Neural cell (in vitro differentiated cells): ENCODE data around the gene GNG2. TPM values are rescaled to one million over a fixed set of nuclear protein-coding genes. Genes with fewer than 3 reads are reported as not detected.
A peak's percentile ranks its signal among the peaks of the same experiment; 100 is the strongest.

Experiments
- H2AFZ ChIP-seq: fragments of 200-600, 300-800 bp; sonication (generic), shearing (Covaris generic); 2 replicates; pipeline ENCODE4 v1.6.0; 2014; ENCODE audit warnings: low read depth, mild to moderate bottlenecking, antibody characterized with exemption, low read length, moderate library complexity
- H3F3A ChIP-seq: fragments of 200-600 bp; shearing (Covaris generic); 2 replicates; pipeline ENCODE4 v1.6.1; 2016; ENCODE audit warnings: mild to moderate bottlenecking, moderate library complexity, mixed read lengths, antibody characterized with exemption, low read length; ENCODE audit not compliant: insufficient read depth, poor library complexity, severe bottlenecking
- H3K27ac ChIP-seq: fragments of 200-600, 300-800 bp; sonication (generic), shearing (Covaris generic); 2 replicates; pipeline ENCODE4 v1.5.1; 2014; ENCODE audit warnings: mild to moderate bottlenecking, low read length, moderate library complexity
- H3K27me3 ChIP-seq: fragments of 300-800, 200-600 bp; sonication (generic), shearing (Covaris generic); 2 replicates; pipeline ENCODE4 v1.6.0; 2014; ENCODE audit warnings: mild to moderate bottlenecking, low read depth, low read length, moderate library complexity; ENCODE audit not compliant: insufficient read depth
- H3K36me3 ChIP-seq: fragments of 300-800, 200-600 bp; sonication (generic), shearing (Covaris generic); 2 replicates; pipeline ENCODE4 v1.5.1; 2014; ENCODE audit warnings: mild to moderate bottlenecking, antibody characterized with exemption, low read length, moderate library complexity; ENCODE audit not compliant: insufficient read depth
- H3K4me2 ChIP-seq: fragments of 300-800, 200-600 bp; sonication (generic), shearing (Covaris generic); 2 replicates; pipeline ENCODE4 v1.6.0; 2014; ENCODE audit warnings: mild to moderate bottlenecking, low read length
- H3K4me3 ChIP-seq: fragments of 300-800, 200-600 bp; sonication (generic), shearing (Covaris generic); 2 replicates; pipeline ENCODE4 v1.5.1; 2014; ENCODE audit warnings: mild to moderate bottlenecking, low read length, moderate library complexity
- H3K79me2 ChIP-seq: fragments of 200-600 bp; shearing (Covaris generic); replicated peaks from 2 replicates; pipeline ENCODE4 v1.6.0; 2014; ENCODE audit warnings: mild to moderate bottlenecking, low read length, moderate library complexity; ENCODE audit not compliant: insufficient read depth
- H3K9ac ChIP-seq: fragments of 300-800, 200-600 bp; sonication (generic), shearing (Covaris generic); 2 replicates; pipeline ENCODE4 v1.6.1; 2016; ENCODE audit warnings: mild to moderate bottlenecking, low read length, mixed read lengths
- H3K9me2 ChIP-seq: fragments of 200-600 bp; shearing (Covaris generic); 2 replicates; pipeline ENCODE4 v1.6.1; 2016; ENCODE audit warnings: mild to moderate bottlenecking, low read length, mixed read lengths; ENCODE audit not compliant: insufficient read depth
- H3K9me3 ChIP-seq: fragments of 200-600, 300-800 bp; sonication (generic), shearing (Covaris generic); 2 replicates; pipeline ENCODE4 v1.6.1; 2016; ENCODE audit warnings: mild to moderate bottlenecking, mixed run types, low read length, moderate library complexity, mixed read lengths
- H4K20me1 ChIP-seq: fragments of 200-600 bp; shearing (Covaris generic); 2 replicates; pipeline ENCODE4 v1.6.1; 2016; ENCODE audit warnings: mild to moderate bottlenecking, mixed run types; ENCODE audit not compliant: insufficient read depth
- CTCF ChIP-seq: fragments of 450-650 bp; IDR thresholded peaks from 2 replicates; pipeline ENCODE4 v1.5.1; 2014; ENCODE audit warnings: antibody characterized with exemption, mild to moderate bottlenecking, moderate library complexity; ENCODE audit not compliant: poor library complexity, severe bottlenecking
- EZH2 ChIP-seq: fragments of 200-600, 300-800 bp; shearing (Covaris generic), sonication (generic); IDR thresholded peaks from 2 replicates; pipeline ENCODE4 v1.6.1; 2014; ENCODE audit warnings: antibody characterized with exemption, low read length, borderline replicate concordance, mild to moderate bottlenecking; ENCODE audit not compliant: insufficient read depth, poor library complexity, severe bottlenecking
- MXI1 ChIP-seq: fragments of 450-650 bp; conservative IDR thresholded peaks from 2 replicates; pipeline ENCODE4 v1.6.1; 2014; ENCODE audit warnings: antibody characterized with exemption, mild to moderate bottlenecking; ENCODE audit not compliant: poor library complexity, severe bottlenecking
- POLR2AphosphoS5 ChIP-seq: IDR thresholded peaks from 2 replicates; pipeline ENCODE4 v1.6.1; 2012
- RAD21 ChIP-seq: fragments of 450-650 bp; conservative IDR thresholded peaks from 2 replicates; pipeline ENCODE4 v1.6.1; 2014; ENCODE audit warnings: antibody characterized with exemption, mild to moderate bottlenecking, moderate library complexity
- SMC3 ChIP-seq: fragments of 450-650 bp; conservative IDR thresholded peaks from 2 replicates; pipeline ENCODE4 v1.6.1; 2014; ENCODE audit warnings: antibody characterized with exemption, mild to moderate bottlenecking, moderate library complexity; ENCODE audit not compliant: poor library complexity
- TAF1 ChIP-seq: IDR thresholded peaks from 2 replicates; pipeline ENCODE4 v1.6.1; 2012; ENCODE audit warnings: low read depth
- polyA plus RNA-seq: library from polyadenylated mRNA; depleted of rRNA; stranded (reverse); fragments of >200 nt; gene quantifications from 2 replicates; pipeline ENCODE4 v1.2.3, GENCODE V29; 2014
- TF ChIP-seq, protein P1 (sequence below): IDR thresholded peaks from 2 replicates; pipeline ENCODE4 v1.6.1; 2012; ENCODE audit warnings: borderline replicate concordance

The GNG2 gene
- polyA plus RNA-seq, 1 donor from 2014 or later = 515 TPM

DNA sequence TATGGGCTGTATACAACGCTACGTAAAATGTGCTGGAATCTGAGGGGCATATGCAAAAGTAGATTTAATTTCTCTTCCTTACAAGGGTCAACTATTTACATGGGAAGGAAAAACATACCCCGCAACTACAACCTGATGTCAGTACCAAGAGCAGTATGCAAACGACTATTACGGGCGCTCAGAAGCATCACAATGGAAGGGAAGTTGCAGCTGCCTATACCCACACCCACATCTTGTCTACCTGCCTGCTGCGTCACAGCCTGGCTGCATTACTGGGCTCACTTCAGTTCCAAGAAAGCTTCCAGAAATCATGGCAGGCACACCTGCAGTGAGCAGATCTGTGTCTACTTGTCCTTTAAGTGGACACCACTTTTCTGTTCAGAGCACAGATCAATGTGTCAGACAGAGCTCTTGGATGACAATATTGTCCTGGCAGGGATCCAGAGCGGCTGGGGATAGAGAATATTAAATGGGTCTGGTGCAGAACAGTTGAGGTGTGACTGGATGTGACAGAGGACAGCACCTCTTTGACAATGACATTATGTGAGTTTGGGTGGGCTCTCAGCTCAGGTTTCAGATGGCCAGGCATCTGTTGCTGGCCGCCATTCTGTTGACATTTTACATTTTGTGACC is 41.5 kb upstream of the GNG2 start:
- Histone ChIP-seq H3K9me2 (no peaks in the 10 kb centered on the region), H3K79me2 (no peaks in the 10 kb centered on the region), H2AFZ (no peak overlapping the region), H3K27me3 (no peaks in the 10 kb centered on the region), H3K4me2 (no peak overlapping the region), H3K27ac (no peak overlapping the region), H4K20me1 (no peaks in the 10 kb centered on the region), H3K9me3 (no peaks in the 10 kb centered on the region), H3K36me3 (no peaks in the 10 kb centered on the region), H3F3A (no peaks in the 10 kb centered on the region), H3K4me3 (no peak overlapping the region), H3K9ac (no peak overlapping the region)
- TF ChIP-seq RAD21 (no peak), POLR2AphosphoS5 (peak; percentile 20), TAF1 (no peak), MXI1 (no peak), SMC3 (no peak), EZH2 (no peak)
- TF ChIP-seq, protein P1, sequence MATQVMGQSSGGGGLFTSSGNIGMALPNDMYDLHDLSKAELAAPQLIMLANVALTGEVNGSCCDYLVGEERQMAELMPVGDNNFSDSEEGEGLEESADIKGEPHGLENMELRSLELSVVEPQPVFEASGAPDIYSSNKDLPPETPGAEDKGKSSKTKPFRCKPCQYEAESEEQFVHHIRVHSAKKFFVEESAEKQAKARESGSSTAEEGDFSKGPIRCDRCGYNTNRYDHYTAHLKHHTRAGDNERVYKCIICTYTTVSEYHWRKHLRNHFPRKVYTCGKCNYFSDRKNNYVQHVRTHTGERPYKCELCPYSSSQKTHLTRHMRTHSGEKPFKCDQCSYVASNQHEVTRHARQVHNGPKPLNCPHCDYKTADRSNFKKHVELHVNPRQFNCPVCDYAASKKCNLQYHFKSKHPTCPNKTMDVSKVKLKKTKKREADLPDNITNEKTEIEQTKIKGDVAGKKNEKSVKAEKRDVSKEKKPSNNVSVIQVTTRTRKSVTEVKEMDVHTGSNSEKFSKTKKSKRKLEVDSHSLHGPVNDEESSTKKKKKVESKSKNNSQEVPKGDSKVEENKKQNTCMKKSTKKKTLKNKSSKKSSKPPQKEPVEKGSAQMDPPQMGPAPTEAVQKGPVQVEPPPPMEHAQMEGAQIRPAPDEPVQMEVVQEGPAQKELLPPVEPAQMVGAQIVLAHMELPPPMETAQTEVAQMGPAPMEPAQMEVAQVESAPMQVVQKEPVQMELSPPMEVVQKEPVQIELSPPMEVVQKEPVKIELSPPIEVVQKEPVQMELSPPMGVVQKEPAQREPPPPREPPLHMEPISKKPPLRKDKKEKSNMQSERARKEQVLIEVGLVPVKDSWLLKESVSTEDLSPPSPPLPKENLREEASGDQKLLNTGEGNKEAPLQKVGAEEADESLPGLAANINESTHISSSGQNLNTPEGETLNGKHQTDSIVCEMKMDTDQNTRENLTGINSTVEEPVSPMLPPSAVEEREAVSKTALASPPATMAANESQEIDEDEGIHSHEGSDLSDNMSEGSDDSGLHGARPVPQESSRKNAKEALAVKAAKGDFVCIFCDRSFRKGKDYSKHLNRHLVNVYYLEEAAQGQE = no peak

GRCh38 chr14:51821822-51822221 is 38.6 kb upstream of the GNG2 start:
- Histone ChIP-seq H3K4me3 (no peak overlapping the region), H3K36me3 (no peaks in the 10 kb centered on the region), H3K9me2 (no peaks in the 10 kb centered on the region), H3K79me2 (no peaks in the 10 kb centered on the region), H2AFZ (no peak overlapping the region), H4K20me1 (no peaks in the 10 kb centered on the region), H3K27me3 (no peaks in the 10 kb centered on the region), H3K9ac (no peak overlapping the region), H3K4me2 (no peak overlapping the region), H3K27ac (no peak overlapping the region), H3F3A (no peaks in the 10 kb centered on the region), H3K9me3 (no peaks in the 10 kb centered on the region)
- no peak for TF ChIP-seq EZH2
- TF ChIP-seq MXI1 = no peak
- TF ChIP-seq RAD21 = no peak
- TF ChIP-seq, protein P1 = no peak
- no peak for TF ChIP-seq TAF1
- no peak for TF ChIP-seq CTCF
- TF ChIP-seq POLR2AphosphoS5 = no peak
